Keratinocyte (primary cell): ENCODE measurements around the gene PCSK6. TPM values are rescaled to one million over a fixed set of nuclear protein-coding genes. Genes with fewer than 3 reads are reported as not detected.

Source experiments
- DNase-seq: peaks from one replicate; pipeline ENCODE4 v3.0.0-alpha.2; 2011; ENCODE audit warnings: low read depth, missing footprints, low spot score
- FAIRE-seq: peaks from 2 replicates; lab custom pipeline; 2011; peaks lifted over from hg19 to GRCh38; lab: Jason Lieb, UNC
- H2AFZ ChIP-seq: 2 replicates; pipeline ENCODE4 v1.6.0; 2012; ENCODE audit warnings: low read length, control low read depth, inconsistent platforms; ENCODE audit not compliant: control insufficient read depth
- H3K27ac ChIP-seq: 2 replicates; pipeline ENCODE4 v1.5.1; 2011; ENCODE audit warnings: low read length; ENCODE audit not compliant: control insufficient read depth, insufficient read depth
- H3K27me3 ChIP-seq: 3 replicates; pipeline ENCODE4 v1.6.0; 2011; ENCODE audit warnings: low read length; ENCODE audit not compliant: control insufficient read depth, insufficient read depth; ENCODE audit errors: extremely low read depth
- H3K36me3 ChIP-seq, 2 experiments: 2 replicates in 1 of 2; 3 replicates in 1 of 2; pipeline ENCODE4 v1.5.1; 2011; ENCODE audit warnings: low read length in 2 of 2, mild to moderate bottlenecking in 1 of 2; ENCODE audit not compliant: control insufficient read depth in 2 of 2, insufficient read depth in 2 of 2; ENCODE audit errors: extremely low read depth in 1 of 2
- H3K4me1 ChIP-seq: 3 replicates; pipeline ENCODE4 v1.5.1; 2011; ENCODE audit warnings: low read length; ENCODE audit not compliant: control insufficient read depth, insufficient read depth; ENCODE audit errors: extremely low read depth
- H3K4me2 ChIP-seq: 3 replicates; pipeline ENCODE4 v1.6.0; 2011; ENCODE audit warnings: low read depth, low read length; ENCODE audit not compliant: control insufficient read depth, insufficient read depth; ENCODE audit errors: extremely low read depth
- H3K4me3 ChIP-seq, 3 experiments: fragments of 200-600 bp in 1 of 3; sonication (generic) in 1 of 3; 2 replicates in 2 of 3; 3 replicates in 1 of 3; pipeline ENCODE4 v1.5.1; 2011 to 2016; ENCODE audit warnings: low read length in 3 of 3, mild to moderate bottlenecking in 3 of 3, control low read depth in 2 of 3, inconsistent platforms in 1 of 3, low read depth in 1 of 3, mixed read lengths in 1 of 3, mixed run types in 1 of 3, moderate library complexity in 1 of 3; ENCODE audit not compliant: control insufficient read depth in 2 of 3, insufficient read depth in 2 of 3; ENCODE audit errors: extremely low read depth in 1 of 3
- H3K79me2 ChIP-seq: 2 replicates; pipeline ENCODE4 v1.6.0; 2012; ENCODE audit warnings: low read length; ENCODE audit not compliant: control insufficient read depth, insufficient read depth
- H3K9ac ChIP-seq: 3 replicates; pipeline ENCODE4 v1.6.0; 2011; ENCODE audit warnings: low read length; ENCODE audit not compliant: control insufficient read depth, insufficient read depth; ENCODE audit errors: extremely low read depth
- H3K9me1 ChIP-seq: 3 replicates; pipeline ENCODE4 v1.6.0; 2011; ENCODE audit warnings: low read length; ENCODE audit not compliant: control insufficient read depth, insufficient read depth; ENCODE audit errors: extremely low read depth
- H3K9me3 ChIP-seq: 2 replicates; pipeline ENCODE4 v1.5.1; 2012; ENCODE audit warnings: low read depth, low read length; ENCODE audit not compliant: control insufficient read depth
- H4K20me1 ChIP-seq: 3 replicates; pipeline ENCODE4 v1.6.0; 2011; ENCODE audit warnings: low read length; ENCODE audit not compliant: control insufficient read depth, insufficient read depth; ENCODE audit errors: extremely low read depth
- CTCF ChIP-seq, 3 experiments: IDR thresholded peaks in 1 of 3; conservative IDR thresholded peaks in 1 of 3; optimal IDR thresholded peaks in 1 of 3; 2 replicates in 2 of 3; 3 replicates in 1 of 3; pipeline versions ENCODE3 to v1.5.1; 2011; ENCODE audit warnings: low read length in 3 of 3, mild to moderate bottlenecking in 3 of 3, moderate library complexity in 2 of 3, control low read depth in 1 of 3, inconsistent platforms in 1 of 3; ENCODE audit not compliant: insufficient read depth in 2 of 3; ENCODE audit errors: extremely low read depth in 1 of 3
- EZH2 ChIP-seq: IDR thresholded peaks from one replicate; pipeline ENCODE4 v1.6.1; 2012; ENCODE audit warnings: inconsistent platforms, mild to moderate bottlenecking, low read length, moderate library complexity
- dilution Hi-C: fragments of 300-500 bp; cut with MboI; formaldehyde crosslinking; loops from one replicate; pipeline ENCODE4 v1.7.0; 2020; ENCODE audit warnings: low sequenced_read_pairs; ENCODE audit not compliant: extremely low pct_ligation_motif_present
- polyA plus RNA-seq, 5 experiments: library from polyadenylated mRNA; depleted of rRNA in 3 of 5; stranded (reverse) in 3 of 5; stranded (forward) in 1 of 5; unstranded in 1 of 5; fragments of >200 nt; gene quantifications; 1 replicate in 1 of 5; 2 replicates in 3 of 5; 3 replicates in 1 of 5; pipeline versions ENCODE4 v1.2.1 to v1.2.3, GENCODE V29; 2011 to 2012; ENCODE audit warnings: missing spikeins in 2 of 5, low read depth in 1 of 5, low replicate concordance in 1 of 5

PCSK6 gene
- polyA plus RNA-seq, 1 donor (not counting 4 experiments of a cell fraction or from before 2014, with no cell fraction given): 3.1 TPM

GRCh38 chr15:101533371-101534140 is 44.0 kb upstream of the PCSK6 start:
- H4K20me1 ChIP-seq: no peaks in the 10 kb centered on the region
- peaks cover 5% of the 10 kb centered on the region for H3K27me3 ChIP-seq
- no peak for DNase-seq
- H3K27ac ChIP-seq: no peak overlapping the region
- H3K9me3 ChIP-seq: no peaks in the 10 kb centered on the region
- H3K79me2 ChIP-seq: no peaks in the 10 kb centered on the region
- no peaks in the 10 kb centered on the region for H3K4me1 ChIP-seq
- no peak overlapping the region for H3K9ac ChIP-seq
- no peak overlapping the region for H3K4me3 ChIP-seq
- dilution Hi-C loops: no loop called here
- H2AFZ ChIP-seq: no peak overlapping the region
- no peaks in the 10 kb centered on the region for H3K9me1 ChIP-seq
- no peak for TF ChIP-seq CTCF (optimal IDR thresholded peaks at IDR 0.05 in 1 of 3, IDR thresholded peaks at IDR 0.05 in 1 of 3, conservative IDR thresholded peaks at IDR 0.05 in 1 of 3; ENCODE audit: extremely low read depth in 1 of 3, insufficient read depth in 2 of 3, low read length in 3 of 3)
- no peak for TF ChIP-seq EZH2
- no peak overlapping the region for H3K4me2 ChIP-seq
- no peaks in the 10 kb centered on the region for H3K36me3 ChIP-seq
- no peak for FAIRE-seq

- no peak overlapping the region for H3K27ac ChIP-seq
- H3K4me3 ChIP-seq: no peak overlapping the region
- H3K9ac ChIP-seq: no peak overlapping the region
- no peaks in the 10 kb centered on the region for H3K9me3 ChIP-seq
- H3K9me1 ChIP-seq: no peaks in the 10 kb centered on the region
- TF ChIP-seq EZH2: no peak
- no peak for TF ChIP-seq CTCF (optimal IDR thresholded peaks at IDR 0.05 in 1 of 3, IDR thresholded peaks at IDR 0.05 in 1 of 3, conservative IDR thresholded peaks at IDR 0.05 in 1 of 3; ENCODE audit: extremely low read depth in 1 of 3, insufficient read depth in 2 of 3, low read length in 3 of 3)
- no peaks in the 10 kb centered on the region for H3K79me2 ChIP-seq
- H4K20me1 ChIP-seq: no peaks in the 10 kb centered on the region
- peaks cover 5% of the 10 kb centered on the region for H3K27me3 ChIP-seq
- dilution Hi-C loops: no loop called here
- no peak for DNase-seq
- FAIRE-seq: no peak
- H3K36me3 ChIP-seq: no peaks in the 10 kb centered on the region
- H3K4me1 ChIP-seq: no peaks in the 10 kb centered on the region
- H3K4me2 ChIP-seq: no peak overlapping the region
- H2AFZ ChIP-seq: no peak overlapping the region
Observed at GRCh38 chr15:101532865-101533264, 43.4 kb upstream of the PCSK6 start.
